Measurements from ENCODE around the gene KRT83. TPM values are rescaled to one million over a fixed set of nuclear protein-coding genes. Genes with fewer than 3 reads are reported as not detected.
"Not testable (repeated sequence)": the region's sequence is repeated elsewhere in the genome, so short reads cannot be mapped to it uniquely, and the experiment has no call there.

The KRT83 gene
- total RNA-seq, 1 experiment from 2014 or later, result 12.2 TPM

- Mint-ChIP-seq H3K4me3 (ENCODE audit: unreplicated experiment) (no peak overlapping the region), H3K27ac (ENCODE audit: low read depth, unreplicated experiment) (no peak overlapping the region), H3K9me3 (ENCODE audit: unreplicated experiment) (no peaks in the 10 kb centered on the region), H3K27me3 (ENCODE audit: insufficient read depth, unreplicated experiment) (peaks cover 16% of the 10 kb centered on the region), H3K4me1 (ENCODE audit: insufficient read depth, unreplicated experiment) (peaks cover 13% of the 10 kb centered on the region), H3K36me3 (ENCODE audit: insufficient read depth, unreplicated experiment) (no peaks in the 10 kb centered on the region)
- no peak for DNase-seq (ENCODE audit: unreplicated experiment)
- intact Hi-C loops (cut with micrococcal nuclease), result no loop called here
- TF ChIP-seq CTCF (IDR thresholded peaks at IDR 0.05; ENCODE audit: unreplicated experiment), result no peak
- ChIA-PET POLR2A (interaction anchor here (1.2 kb wide), 1 partner anchor 12 kb away, joined by 3 read pairs; no protein-coding TSS in a partner anchor), CTCF (interaction anchor here (1.1 to 2.2 kb wide), 3 partner anchors 22 to 123 kb away, joined by 3 to 6 read pairs (median 3); no protein-coding TSS in a partner anchor)
- no TSS peak for BruUV-seq (replicated peaks)
Measured at GRCh38 chr12:52349196-52349595, 28.0 kb upstream of the KRT83 start.

GRCh38 chr12:52347551-52348510, 26.6 kb upstream of the KRT83 start:
- no peaks in the 10 kb centered on the region for H3K36me3 Mint-ChIP-seq (ENCODE audit: insufficient read depth, unreplicated experiment)
- intact Hi-C loops (cut with micrococcal nuclease), result no loop called here
- BruUV-seq (replicated peaks), result no TSS peak
- ChIA-PET CTCF (interaction anchor here (0.6 to 2.2 kb wide), 4 partner anchors 8 to 531 kb away, joined by 3 to 6 read pairs (median 3); no protein-coding TSS in a partner anchor), POLR2A (interaction anchor here (0.8 to 0.9 kb wide), 3 partner anchors 9 to 114 kb away, joined by 3 read pairs; no protein-coding TSS in a partner anchor)
- no peak for DNase-seq (ENCODE audit: unreplicated experiment)
- peaks cover 13% of the 10 kb centered on the region for H3K4me1 Mint-ChIP-seq (ENCODE audit: insufficient read depth, unreplicated experiment)
- no peaks in the 10 kb centered on the region for H3K9me3 Mint-ChIP-seq (ENCODE audit: unreplicated experiment)
- H3K27ac Mint-ChIP-seq (ENCODE audit: low read depth, unreplicated experiment), result no peak overlapping the region
- no peak for TF ChIP-seq CTCF (IDR thresholded peaks at IDR 0.05; ENCODE audit: unreplicated experiment)
- peaks cover 12% of the 10 kb centered on the region for H3K27me3 Mint-ChIP-seq (ENCODE audit: insufficient read depth, unreplicated experiment)
- no peak overlapping the region for H3K4me3 Mint-ChIP-seq (ENCODE audit: unreplicated experiment)

GRCh38 chr12:52347016-52347415, 25.8 kb upstream of the KRT83 start:
- no peak for DNase-seq (ENCODE audit: unreplicated experiment)
- no peak for TF ChIP-seq CTCF (IDR thresholded peaks at IDR 0.05; ENCODE audit: unreplicated experiment)
- peaks cover 3% of the 10 kb centered on the region for H3K27me3 Mint-ChIP-seq (ENCODE audit: insufficient read depth, unreplicated experiment)
- no peak overlapping the region for H3K4me3 Mint-ChIP-seq (ENCODE audit: unreplicated experiment)
- intact Hi-C loops (cut with micrococcal nuclease), result no loop called here
- ChIA-PET CTCF (interaction anchor here (1.2 to 1.3 kb wide), 2 partner anchors 8 to 19 kb away, joined by 3 read pairs; no protein-coding TSS in a partner anchor), POLR2A (interaction anchor here (0.8 kb wide), 1 partner anchor 69 kb away, joined by 3 read pairs; no protein-coding TSS in a partner anchor)
- no peak overlapping the region for H3K27ac Mint-ChIP-seq (ENCODE audit: low read depth, unreplicated experiment)
- peaks cover 13% of the 10 kb centered on the region for H3K4me1 Mint-ChIP-seq (ENCODE audit: insufficient read depth, unreplicated experiment)
- H3K9me3 Mint-ChIP-seq (ENCODE audit: unreplicated experiment), result no peaks in the 10 kb centered on the region
- no peaks in the 10 kb centered on the region for H3K36me3 Mint-ChIP-seq (ENCODE audit: insufficient read depth, unreplicated experiment)
- BruUV-seq (replicated peaks), result no TSS peak

- no peaks in the 10 kb centered on the region for H3K27me3 Mint-ChIP-seq (ENCODE audit: insufficient read depth, unreplicated experiment)
- no peak for DNase-seq (ENCODE audit: unreplicated experiment)
- intact Hi-C loops (cut with micrococcal nuclease), result no loop called here
- no peak for TF ChIP-seq CTCF (IDR thresholded peaks at IDR 0.05; ENCODE audit: unreplicated experiment)
- ChIA-PET POLR2A (interaction anchor here (0.9 kb wide), 1 partner anchor 10 kb away, joined by 3 read pairs; no protein-coding TSS in a partner anchor), CTCF (interaction anchor here (0.6 to 1.3 kb wide), 6 partner anchors 9 to 439 kb away, joined by 3 to 4 read pairs (median 3); partner anchors contain the start of gene ACVRL1)
- peaks cover 13% of the 10 kb centered on the region for H3K4me1 Mint-ChIP-seq (ENCODE audit: insufficient read depth, unreplicated experiment)
- H3K27ac Mint-ChIP-seq (ENCODE audit: low read depth, unreplicated experiment), result no peak overlapping the region
- no peaks in the 10 kb centered on the region for H3K9me3 Mint-ChIP-seq (ENCODE audit: unreplicated experiment)
- no peaks in the 10 kb centered on the region for H3K36me3 Mint-ChIP-seq (ENCODE audit: insufficient read depth, unreplicated experiment)
- BruUV-seq (replicated peaks), result no TSS peak
- no peak overlapping the region for H3K4me3 Mint-ChIP-seq (ENCODE audit: unreplicated experiment)
Measured at GRCh38 chr12:52346593-52346992, 25.4 kb upstream of the KRT83 start.

- H3K36me3 Mint-ChIP-seq (ENCODE audit: insufficient read depth, unreplicated experiment); H3K4me3 Mint-ChIP-seq (ENCODE audit: unreplicated experiment); BruUV-seq (replicated peaks); DNase-seq (ENCODE audit: unreplicated experiment); H3K9me3 Mint-ChIP-seq (ENCODE audit: unreplicated experiment); H3K27me3 Mint-ChIP-seq (ENCODE audit: insufficient read depth, unreplicated experiment); H3K27ac Mint-ChIP-seq (ENCODE audit: low read depth, unreplicated experiment); intact Hi-C loops (cut with micrococcal nuclease): not testable (repeated sequence)
- H3K4me1 Mint-ChIP-seq (ENCODE audit: insufficient read depth, unreplicated experiment), result peaks cover 13% of the 10 kb centered on the region
- ChIA-PET CTCF (interaction anchor here (0.6 to 2.2 kb wide), 6 partner anchors 14 to 636 kb away, joined by 3 to 15 read pairs (median 4); no protein-coding TSS in a partner anchor), POLR2A (interaction anchor here (1.5 kb wide), 2 partner anchors 12 to 24 kb away, joined by 3 read pairs; no protein-coding TSS in a partner anchor)
Measured at GRCh38 chr12:52345041-52345440, 23.8 kb upstream of the KRT83 start.

Data from MCF 10A (cell line).